GM12864 (cell line): ENCODE results near the gene PYGM.

Source experiments
- DNase-seq: peaks from one replicate; pipeline ENCODE4 v3.0.0-alpha.2; 2011; ENCODE audit warnings: low read depth
- H3K4me3 ChIP-seq: 2 replicates; pipeline ENCODE4 v1.5.1; 2011; ENCODE audit warnings: mild to moderate bottlenecking, low read depth, low read length, control low read depth
- CTCF ChIP-seq: IDR thresholded peaks from 2 replicates; pipeline ENCODE4 v1.5.1; 2011; ENCODE audit warnings: low read depth, mild to moderate bottlenecking, moderate library complexity, low read length, control low read depth, inconsistent platforms; ENCODE audit errors: missing control alignments

The PYGM gene

GRCh38 chr11:64801561-64802369 is 42.0 kb upstream of the PYGM start:
- H3K4me3 ChIP-seq: peak overlapping the region; percentile 91

GRCh38 chr11:64801158-64801464 is 41.3 kb upstream of the PYGM start:
- H3K4me3 ChIP-seq: peak overlapping the region; percentile 91
- no peak for DNase-seq
- no peak for TF ChIP-seq CTCF

More at GRCh38 chr11:64801561-64802369, 42.0 kb upstream of the PYGM start:
- DNase-seq: no peak
- TF ChIP-seq CTCF: no peak

- H3K4me3 ChIP-seq: no peak overlapping the region; the same call in 1 of the 2 replicates
- TF ChIP-seq CTCF: no peak
- DNase-seq: no peak
Observed at GRCh38 chr11:64800303-64801157, 40.8 kb upstream of the PYGM start.

- no peak for DNase-seq
- no peak overlapping the region for H3K4me3 ChIP-seq
- TF ChIP-seq CTCF: no peak
Observed at GRCh38 chr11:64799623-64800302, 40.0 kb upstream of the PYGM start.

- no peak for TF ChIP-seq CTCF
- H3K4me3 ChIP-seq: no peak overlapping the region
- DNase-seq: no peak
Observed at GRCh38 chr11:64799256-64799622, 39.5 kb upstream of the PYGM start.

- DNase-seq: no peak
- TF ChIP-seq CTCF: no peak
- H3K4me3 ChIP-seq: no peak overlapping the region
Observed at GRCh38 chr11:64796757-64797541, 37.2 kb upstream of the PYGM start.
